ENCODE measurements around the gene FAM47E.

FAM47E gene

GRCh38 chr4:76272582-76272981 is 21.1 kb downstream of the FAM47E start:
- H3K4me3 ChIP-seq (ENCODE audit: low read depth, low read length): no peak overlapping the region
- DNase-seq (ENCODE audit: low read depth): no peak
- no peak for TF ChIP-seq CTCF (IDR thresholded peaks at IDR 0.05; ENCODE audit: low read depth, low read length, missing control alignments)

GRCh38 chr4:76272999-76273398 is 21.5 kb downstream of the FAM47E start:
- DNase-seq (ENCODE audit: low read depth): no peak
- TF ChIP-seq CTCF (IDR thresholded peaks at IDR 0.05; ENCODE audit: low read depth, low read length, missing control alignments): no peak
- H3K4me3 ChIP-seq (ENCODE audit: low read depth, low read length): no peak overlapping the region

GRCh38 chr4:76275486-76276124 is 24.1 kb downstream of the FAM47E start:
- DNase-seq (ENCODE audit: low read depth): no peak
- no peak for TF ChIP-seq CTCF (IDR thresholded peaks at IDR 0.05; ENCODE audit: low read depth, low read length, missing control alignments)
- no peak overlapping the region for H3K4me3 ChIP-seq (ENCODE audit: low read depth, low read length)

- DNase-seq (ENCODE audit: low read depth): no peak
- TF ChIP-seq CTCF (IDR thresholded peaks at IDR 0.05; ENCODE audit: low read depth, low read length, missing control alignments): no peak
Observed at GRCh38 chr4:76276813-76277212, 25.3 kb downstream of the FAM47E start.

GRCh38 chr4:76277667-76278066 is 26.1 kb downstream of the FAM47E start:
- no peak for TF ChIP-seq CTCF (IDR thresholded peaks at IDR 0.05; ENCODE audit: low read depth, low read length, missing control alignments)
- H3K4me3 ChIP-seq (ENCODE audit: low read depth, low read length): no peak overlapping the region

More at GRCh38 chr4:76276813-76277212, 25.3 kb downstream of the FAM47E start:
- H3K4me3 ChIP-seq (ENCODE audit: low read depth, low read length): no peak overlapping the region

GRCh38 chr4:76278583-76278982 is 27.1 kb downstream of the FAM47E start:
- no peak overlapping the region for H3K4me3 ChIP-seq (ENCODE audit: low read depth, low read length)
- no peak for TF ChIP-seq CTCF (IDR thresholded peaks at IDR 0.05; ENCODE audit: low read depth, low read length, missing control alignments)
- no peak for DNase-seq (ENCODE audit: low read depth)

More at GRCh38 chr4:76277667-76278066, 26.1 kb downstream of the FAM47E start:
- no peak for DNase-seq (ENCODE audit: low read depth)

GRCh38 chr4:76279462-76279861 is 27.9 kb downstream of the FAM47E start:
- no peak for TF ChIP-seq CTCF (IDR thresholded peaks at IDR 0.05; ENCODE audit: low read depth, low read length, missing control alignments)
- DNase-seq (ENCODE audit: low read depth): no peak
- H3K4me3 ChIP-seq (ENCODE audit: low read depth, low read length): no peak overlapping the region
